ENCODE measurements around the gene BTBD9. TPM values are rescaled to one million over a fixed set of nuclear protein-coding genes. Genes with fewer than 3 reads are reported as not detected.

BTBD9 gene
- total RNA-seq, 2 donors from 2014 or later, result 14.2 to 18.2 TPM

GRCh38 chr6:38346291-38347079 lies 293.2 kb downstream of the BTBD9 start:
- Histone ChIP-seq H3K4me3 (no peak overlapping the region), H3K9me3 (no peaks in the 10 kb centered on the region), H3K4me1 (peaks cover 0 to 13% of the 10 kb centered on the region in 2 donors), H3K27ac (no peak overlapping the region), H3K36me3 (no peaks in the 10 kb centered on the region), H3K27me3 (no peaks in the 10 kb centered on the region)
- no peak for TF ChIP-seq CTCF (IDR thresholded peaks at IDR 0.05)
- DNase-seq (ENCODE audit: low spot score), result no peak

DNA sequence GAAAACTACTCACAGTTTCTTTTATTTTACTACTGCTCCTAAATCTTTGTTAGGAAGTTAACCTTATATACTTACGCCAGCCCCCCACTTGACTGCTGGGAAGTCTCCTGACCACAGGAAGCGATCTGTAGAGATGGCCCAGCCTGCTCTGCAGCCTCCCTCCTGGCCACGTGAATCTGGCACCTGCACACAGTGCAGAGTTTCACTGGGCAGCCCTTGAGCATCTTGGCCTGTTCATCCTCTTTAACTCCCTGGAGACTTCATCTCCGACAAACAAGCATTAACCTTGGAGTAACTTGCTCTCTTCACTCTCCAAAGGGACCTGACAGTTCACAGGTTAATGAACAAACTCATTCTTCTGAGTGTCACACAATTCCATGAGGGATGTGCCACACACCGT lies 294.1 kb downstream of the BTBD9 start:
- Histone ChIP-seq H3K27ac (no peak overlapping the region), H3K4me3 (no peak overlapping the region), H3K9me3 (no peaks in the 10 kb centered on the region), H3K36me3 (no peaks in the 10 kb centered on the region), H3K4me1 (peaks cover 0 to 8% of the 10 kb centered on the region in 2 donors), H3K27me3 (no peaks in the 10 kb centered on the region)
- DNase-seq (ENCODE audit: low spot score), result no peak
- no peak for TF ChIP-seq CTCF (IDR thresholded peaks at IDR 0.05)

DNA sequence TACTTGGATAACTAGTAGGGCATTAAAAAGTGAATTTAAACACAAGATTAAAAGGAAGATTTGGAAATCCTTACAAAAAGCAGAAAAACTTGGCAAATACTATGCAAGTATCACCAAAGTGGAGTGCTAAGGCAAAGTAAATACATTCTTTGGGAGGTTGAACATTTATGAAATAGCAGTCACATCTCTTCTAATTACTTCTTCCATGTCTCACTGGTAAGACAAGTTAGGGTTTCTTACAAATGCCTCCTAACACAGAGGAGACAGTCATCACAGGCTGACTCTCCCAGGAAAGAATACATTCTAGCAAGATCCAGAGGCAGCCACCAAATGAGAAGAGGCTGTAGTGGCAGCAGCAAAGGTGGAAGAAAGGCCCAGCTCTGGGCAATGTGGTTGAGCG lies 298.2 kb downstream of the BTBD9 start:
- no peak overlapping the region for H3K4me3 ChIP-seq
- peaks cover 0 to 7% of the 10 kb centered on the region in 2 donors for H3K4me1 ChIP-seq
- H3K9me3 ChIP-seq, result no peaks in the 10 kb centered on the region
- no peaks in the 10 kb centered on the region for H3K27me3 ChIP-seq
- H3K27ac ChIP-seq, result no peak overlapping the region
- DNase-seq (ENCODE audit: low spot score), result no peak
- no peaks in the 10 kb centered on the region for H3K36me3 ChIP-seq
- TF ChIP-seq CTCF (IDR thresholded peaks at IDR 0.05), result no peak

DNA sequence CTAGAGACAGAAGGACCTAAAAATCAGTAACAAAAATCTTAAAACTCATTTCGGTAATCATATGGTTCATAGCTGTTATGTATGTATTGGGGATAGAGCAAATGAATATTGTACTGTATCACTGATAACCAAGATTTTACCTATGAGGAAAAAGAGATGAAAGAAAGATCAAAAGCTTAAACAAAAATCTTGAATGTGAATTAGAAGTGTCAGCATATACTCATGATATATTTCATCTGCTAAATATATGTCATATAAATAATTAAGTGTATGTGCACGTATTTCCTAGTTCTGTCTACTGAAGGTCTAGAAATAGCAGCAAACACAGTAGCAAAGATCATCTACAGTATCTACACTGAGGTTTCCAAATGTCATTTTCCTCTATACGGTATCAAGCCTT lies 299.8 kb downstream of the BTBD9 start:
- Histone ChIP-seq H3K4me3 (no peak overlapping the region), H3K4me1 (peaks cover 0 to 7% of the 10 kb centered on the region in 2 donors), H3K27ac (no peak overlapping the region), H3K36me3 (no peaks in the 10 kb centered on the region), H3K9me3 (no peaks in the 10 kb centered on the region), H3K27me3 (no peaks in the 10 kb centered on the region)
- no peak for TF ChIP-seq CTCF (IDR thresholded peaks at IDR 0.05)
- DNase-seq (ENCODE audit: low spot score), result no peak

DNA sequence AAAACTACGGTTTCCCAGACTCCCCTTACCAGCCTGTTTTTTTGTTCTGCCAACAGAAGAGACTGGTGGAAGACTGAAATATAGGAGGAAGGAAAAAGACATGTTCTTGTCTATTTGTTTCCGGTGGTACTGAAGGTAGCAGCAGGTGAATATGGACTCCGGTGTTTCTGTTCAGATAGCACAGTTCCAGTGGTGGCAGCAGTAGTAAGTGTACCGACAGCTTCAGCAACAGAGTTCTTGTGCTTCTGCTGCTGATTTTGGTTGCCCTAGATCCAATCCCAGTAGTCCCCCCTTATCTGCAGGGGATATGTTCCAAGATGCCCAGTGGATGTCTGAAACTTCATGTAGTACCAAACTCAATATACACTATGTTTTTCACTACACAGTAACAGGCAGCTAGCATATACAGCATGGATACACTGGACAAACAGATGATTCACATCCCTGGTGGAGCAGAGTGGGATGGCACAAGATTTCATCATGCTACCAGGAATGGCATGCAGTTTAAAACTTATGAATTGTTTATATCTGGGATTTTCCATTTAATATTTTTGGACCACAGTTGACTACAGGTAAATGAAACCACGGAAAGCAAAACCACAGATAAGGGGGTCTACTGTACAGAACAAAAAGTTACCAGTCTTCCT lies 301.8 kb downstream of the BTBD9 start:
- no peak for DNase-seq (ENCODE audit: low spot score)
- H3K27ac ChIP-seq, result no peak overlapping the region
- no peak for TF ChIP-seq CTCF (IDR thresholded peaks at IDR 0.05)
- H3K4me1 ChIP-seq, result peaks cover 0 to 7% of the 10 kb centered on the region in 2 donors
- no peaks in the 10 kb centered on the region for H3K27me3 ChIP-seq
- no peaks in the 10 kb centered on the region for H3K36me3 ChIP-seq
- H3K4me3 ChIP-seq, result no peak overlapping the region
- peaks cover 0 to 9% of the 10 kb centered on the region in 2 donors for H3K9me3 ChIP-seq

All from right atrium auricular region (tissue), 2 donors.